Parathyroid adenoma (tissue), 2 donors: ENCODE results near the gene DLGAP4.

Experiments
- H2AFZ ChIP-seq: fragments of 300-600 bp; sonication (generic); one replicate; pipeline ENCODE4 v1.7.0; 2017; ENCODE audit warnings: antibody characterized with exemption, mild to moderate bottlenecking
- H3K27ac ChIP-seq: fragments of 300-600 bp; sonication (generic); one replicate; pipeline ENCODE4 v1.7.0; 2017
- H3K27me3 ChIP-seq: fragments of 300-600 bp; sonication (generic); one replicate; pipeline ENCODE4 v1.7.0; 2017; ENCODE audit warnings: low read length; ENCODE audit not compliant: control insufficient read depth, insufficient read depth
- H3K36me3 ChIP-seq: fragments of 300-600 bp; sonication (generic); one replicate; pipeline ENCODE4 v1.7.0; 2017; ENCODE audit warnings: low read length; ENCODE audit not compliant: control insufficient read depth, insufficient read depth
- H3K4me1 ChIP-seq: fragments of 300-600 bp; sonication (generic); one replicate; pipeline ENCODE4 v1.7.0; 2017; ENCODE audit warnings: control low read depth
- H3K4me2 ChIP-seq: fragments of 300-600 bp; sonication (generic); one replicate; pipeline ENCODE4 v1.7.0; 2017; ENCODE audit warnings: low read length
- H3K4me3 ChIP-seq: fragments of 300-600 bp; sonication (generic); one replicate; pipeline ENCODE4 v1.7.0; 2017; ENCODE audit warnings: low read depth, low read length
- H3K79me2 ChIP-seq: fragments of 300-600 bp; sonication (generic); one replicate; pipeline ENCODE4 v1.7.0; 2017; ENCODE audit warnings: control low read depth
- H3K9ac ChIP-seq: fragments of 300-600 bp; sonication (generic); one replicate; pipeline ENCODE4 v1.7.0; 2017; ENCODE audit warnings: mild to moderate bottlenecking
- H3K9me3 ChIP-seq: fragments of 300-600 bp; sonication (generic); one replicate; pipeline ENCODE4 v1.7.0; 2017; ENCODE audit warnings: low read length; ENCODE audit not compliant: control insufficient read depth
- TF ChIP-seq, protein P1 (sequence below): fragments of 300-600 bp; sonication (generic); IDR thresholded peaks from one replicate; pipeline ENCODE4 v1.7.0; 2017; ENCODE audit warnings: antibody characterized with exemption, mild to moderate bottlenecking
- donor health status: primary hyperparathyroidism.

Gene DLGAP4

GRCh38 chr20:36303020-36303595 lies 3.0 kb upstream of the DLGAP4 start:
- no peak overlapping the region for H3K27ac ChIP-seq
- H3K4me3 ChIP-seq: no peak overlapping the region
- no peaks in the 10 kb centered on the region for H3K9me3 ChIP-seq
- TF ChIP-seq, protein P1, sequence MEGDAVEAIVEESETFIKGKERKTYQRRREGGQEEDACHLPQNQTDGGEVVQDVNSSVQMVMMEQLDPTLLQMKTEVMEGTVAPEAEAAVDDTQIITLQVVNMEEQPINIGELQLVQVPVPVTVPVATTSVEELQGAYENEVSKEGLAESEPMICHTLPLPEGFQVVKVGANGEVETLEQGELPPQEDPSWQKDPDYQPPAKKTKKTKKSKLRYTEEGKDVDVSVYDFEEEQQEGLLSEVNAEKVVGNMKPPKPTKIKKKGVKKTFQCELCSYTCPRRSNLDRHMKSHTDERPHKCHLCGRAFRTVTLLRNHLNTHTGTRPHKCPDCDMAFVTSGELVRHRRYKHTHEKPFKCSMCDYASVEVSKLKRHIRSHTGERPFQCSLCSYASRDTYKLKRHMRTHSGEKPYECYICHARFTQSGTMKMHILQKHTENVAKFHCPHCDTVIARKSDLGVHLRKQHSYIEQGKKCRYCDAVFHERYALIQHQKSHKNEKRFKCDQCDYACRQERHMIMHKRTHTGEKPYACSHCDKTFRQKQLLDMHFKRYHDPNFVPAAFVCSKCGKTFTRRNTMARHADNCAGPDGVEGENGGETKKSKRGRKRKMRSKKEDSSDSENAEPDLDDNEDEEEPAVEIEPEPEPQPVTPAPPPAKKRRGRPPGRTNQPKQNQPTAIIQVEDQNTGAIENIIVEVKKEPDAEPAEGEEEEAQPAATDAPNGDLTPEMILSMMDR: no peak
- H3K36me3 ChIP-seq: no peaks in the 10 kb centered on the region
- H3K27me3 ChIP-seq: no peaks in the 10 kb centered on the region
- no peak overlapping the region for H3K9ac ChIP-seq
- no peak overlapping the region for H3K4me2 ChIP-seq
- no peak overlapping the region for H2AFZ ChIP-seq
- no peaks in the 10 kb centered on the region for H3K79me2 ChIP-seq
- peaks cover 2% of the 10 kb centered on the region for H3K4me1 ChIP-seq

DNA sequence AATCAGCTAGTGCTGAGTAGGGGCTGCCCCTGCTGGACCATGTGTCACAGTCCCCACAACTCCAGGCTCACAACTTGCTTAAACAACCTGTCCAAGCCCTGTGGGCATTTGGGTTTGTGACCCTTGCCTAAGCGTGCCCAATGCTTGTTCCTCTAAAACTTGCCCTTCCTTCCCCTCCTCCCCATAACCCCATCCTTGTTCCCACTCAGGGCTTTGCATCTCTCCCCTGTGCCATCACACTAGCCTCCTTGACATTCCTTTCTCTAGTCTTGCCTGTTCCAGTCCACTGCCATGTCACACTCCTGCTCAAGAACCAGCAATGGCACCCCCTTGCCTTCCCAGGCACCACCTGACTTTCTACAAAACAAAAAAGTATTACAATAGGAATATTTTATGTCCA lies 2.3 kb upstream of the DLGAP4 start:
- Histone ChIP-seq H3K79me2 (no peaks in the 10 kb centered on the region), H2AFZ (no peak overlapping the region), H3K9ac (no peak overlapping the region), H3K4me1 (peaks cover 2% of the 10 kb centered on the region), H3K27me3 (no peaks in the 10 kb centered on the region), H3K27ac (no peak overlapping the region), H3K36me3 (no peaks in the 10 kb centered on the region), H3K9me3 (no peaks in the 10 kb centered on the region), H3K4me2 (no peak overlapping the region), H3K4me3 (no peak overlapping the region)
- TF ChIP-seq, protein P1: no peak

DNA sequence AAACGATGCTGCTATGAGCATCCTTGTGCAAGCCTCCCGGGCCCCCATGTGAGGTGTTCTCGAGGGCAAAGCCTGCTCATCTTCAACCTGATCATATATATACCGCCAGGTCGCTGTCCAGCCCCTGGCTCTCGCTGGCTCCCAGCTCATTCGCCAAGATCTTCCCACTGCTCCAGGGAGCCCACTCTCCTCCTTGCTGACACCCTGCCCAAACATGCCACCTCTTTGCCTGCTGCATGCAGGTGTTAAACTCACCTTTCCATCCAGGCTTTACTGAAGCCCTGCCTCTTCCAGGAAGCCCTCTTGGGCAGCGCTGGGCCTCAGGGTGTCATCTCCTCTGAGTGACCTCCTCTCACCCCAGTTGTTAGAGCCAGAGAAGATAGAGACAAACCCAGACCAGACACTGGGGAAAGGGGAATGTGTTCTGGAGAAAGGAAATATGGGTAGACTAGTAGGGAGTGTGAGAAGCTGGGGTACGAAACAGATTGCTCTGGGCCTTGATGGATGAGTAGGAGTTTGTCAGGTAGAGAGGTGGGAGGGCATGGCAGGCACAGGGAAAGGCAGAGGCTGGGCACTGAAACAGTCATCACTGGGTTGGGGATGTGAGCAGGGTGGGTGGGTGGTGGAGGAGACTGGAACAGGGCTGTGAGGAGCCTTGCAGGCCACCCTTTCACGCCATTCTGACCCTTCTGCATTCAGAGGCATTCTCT lies 1.2 kb upstream of the DLGAP4 start:
- Histone ChIP-seq H3K4me3 (no peak overlapping the region), H3K79me2 (no peaks in the 10 kb centered on the region), H3K4me1 (peaks cover 2% of the 10 kb centered on the region), H2AFZ (no peak overlapping the region), H3K9ac (no peak overlapping the region), H3K27me3 (no peaks in the 10 kb centered on the region), H3K36me3 (no peaks in the 10 kb centered on the region), H3K9me3 (no peaks in the 10 kb centered on the region), H3K4me2 (no peak overlapping the region), H3K27ac (no peak overlapping the region)
- TF ChIP-seq, protein P1: no peak

- Histone ChIP-seq H3K27ac (no peak overlapping the region), H3K36me3 (no peaks in the 10 kb centered on the region), H3K9ac (peak overlapping the region; percentile 37), H3K4me1 (peaks cover 2% of the 10 kb centered on the region), H3K27me3 (no peaks in the 10 kb centered on the region), H2AFZ (peak overlapping the region; percentile 94), H3K79me2 (no peaks in the 10 kb centered on the region), H3K4me3 (no peak overlapping the region), H3K4me2 (peak overlapping the region; percentile 61), H3K9me3 (no peaks in the 10 kb centered on the region)
- TF ChIP-seq, protein P1: no peak
Measured at GRCh38 chr20:36306553-36307411, 643 bp downstream of the DLGAP4 start.
